Choroid plexus epithelial cell (primary cell): Measurements from ENCODE around the gene EPB41L1.

Experiments used
- DNase-seq: peaks from one replicate; pipeline ENCODE4 v3.0.0-alpha.2; 2010; ENCODE audit warnings: low read depth
- H3K4me3 ChIP-seq: 2 replicates; pipeline ENCODE4 v1.5.1; 2011; ENCODE audit warnings: low read depth, mild to moderate bottlenecking, control low read depth, low read length, moderate library complexity
- CTCF ChIP-seq: conservative IDR thresholded peaks from 2 replicates; pipeline ENCODE4 v1.5.1; 2011; ENCODE audit warnings: low read depth, mild to moderate bottlenecking, control low read depth, inconsistent platforms, low read length, moderate library complexity

EPB41L1 gene

GRCh38 chr20:36281785-36282380 lies 127.3 kb downstream of the EPB41L1 start:
- DNase-seq = no peak
- TF ChIP-seq CTCF = no peak
- H3K4me3 ChIP-seq = no peak overlapping the region
